NCI-H2227 (cell line): Measurements from ENCODE around the gene WWOX.

ENCODE experiments used
- DNase-seq: peaks from one replicate; lab custom pipeline; 2025; ENCODE audit not compliant: unreplicated experiment; lab: John Stamatoyannopoulos, UW

Gene WWOX

DNA sequence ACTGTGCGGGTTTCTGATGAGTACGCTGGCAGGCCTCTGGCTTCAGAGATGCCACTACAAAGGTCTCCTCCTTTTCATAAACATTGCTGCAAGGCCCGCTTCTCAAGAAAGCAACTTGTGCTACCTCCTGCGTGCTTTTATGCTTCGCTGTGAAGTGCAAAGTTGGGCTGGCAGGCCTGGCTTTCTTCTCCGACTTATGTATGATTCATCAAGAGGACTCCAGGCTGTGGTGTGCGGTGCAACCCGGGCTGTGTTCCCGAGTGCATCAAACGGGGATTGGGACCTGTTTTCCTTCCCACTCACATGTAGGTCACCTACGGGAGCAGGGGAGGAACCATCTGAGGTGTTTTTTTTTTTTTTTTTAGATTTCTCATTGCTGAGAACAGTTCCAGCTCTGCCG lies 534.1 kb downstream of the WWOX start:
- DNase-seq: no peak

DNA sequence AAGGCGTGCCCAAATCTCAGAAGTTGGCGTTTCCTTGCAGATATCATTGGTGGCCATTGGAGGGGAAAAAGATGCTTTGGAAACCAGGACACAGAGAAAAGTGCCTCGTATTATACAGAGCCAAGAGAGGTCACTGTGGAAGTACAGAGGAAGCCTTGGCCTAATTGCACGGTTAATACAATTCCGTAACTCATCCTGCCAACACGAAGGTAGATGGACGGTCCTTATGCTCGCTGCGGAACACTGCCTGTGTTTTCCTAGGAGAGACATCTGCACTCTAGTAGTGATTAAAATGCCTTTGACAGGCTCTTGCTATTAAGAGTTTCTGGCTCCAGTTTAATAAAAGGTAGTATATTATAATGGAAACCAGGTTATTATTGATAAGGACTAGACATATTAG lies 536.4 kb downstream of the WWOX start:
- DNase-seq: peak; percentile 25

DNA sequence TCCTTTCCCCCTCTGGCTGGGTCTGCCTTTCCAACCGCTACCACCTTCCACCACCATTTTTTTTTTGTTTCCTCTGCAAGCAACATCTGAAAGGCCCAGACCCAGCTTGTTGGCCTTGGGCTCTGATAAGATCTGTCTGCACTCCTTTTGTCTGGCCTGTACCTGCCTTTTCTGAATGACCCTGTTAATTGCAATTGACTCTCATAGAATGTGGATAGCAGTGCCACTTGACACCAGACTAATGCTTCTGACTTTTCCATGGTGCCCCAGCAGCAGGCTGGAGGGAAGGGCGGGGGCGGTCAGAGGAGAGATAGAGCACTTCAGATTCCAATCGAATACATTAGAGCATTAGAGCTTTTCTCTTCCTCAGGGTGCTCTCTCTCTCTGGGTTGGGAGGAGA lies 538.9 kb downstream of the WWOX start:
- DNase-seq: peak; percentile 27

DNA sequence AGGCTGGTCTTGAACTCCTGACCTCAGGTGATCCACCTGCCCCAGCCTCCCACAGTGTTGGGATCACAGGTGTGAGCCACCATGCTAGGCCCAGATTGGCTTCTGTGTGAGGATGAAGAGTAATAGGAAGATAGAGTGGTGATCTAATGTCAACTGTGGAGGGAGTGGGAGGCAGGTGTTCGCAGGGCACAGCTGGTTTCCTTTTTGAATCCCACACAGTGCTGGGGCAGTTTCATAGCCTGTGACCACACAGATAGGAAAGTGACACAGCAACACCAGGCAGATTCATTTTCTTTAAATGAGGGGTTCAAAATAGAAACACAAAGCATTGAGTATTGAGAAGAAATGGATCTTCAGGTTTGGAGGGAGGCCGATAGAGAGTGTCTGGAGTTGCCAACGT lies 540.3 kb downstream of the WWOX start:
- DNase-seq: no peak

DNA sequence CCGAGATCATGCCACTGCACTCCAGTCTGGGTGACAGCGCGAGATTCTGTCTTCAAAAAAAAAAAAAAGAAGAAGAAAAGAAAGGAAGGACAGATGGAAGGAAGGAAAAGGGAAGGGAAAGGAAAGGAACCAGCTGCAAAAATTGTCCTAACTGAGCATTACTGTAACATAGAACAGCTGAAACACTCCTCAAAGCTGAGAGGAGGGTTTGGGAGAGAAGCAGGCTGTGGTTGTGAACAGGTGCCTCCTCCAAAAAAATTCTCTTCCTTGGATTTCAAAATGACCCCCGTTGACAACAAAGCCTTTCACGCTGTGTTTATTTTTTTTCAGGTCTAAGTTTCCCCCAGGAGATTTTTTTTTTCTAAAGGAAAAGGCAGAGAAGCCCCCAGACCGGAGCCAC lies 541.4 kb downstream of the WWOX start:
- DNase-seq: no peak

DNA sequence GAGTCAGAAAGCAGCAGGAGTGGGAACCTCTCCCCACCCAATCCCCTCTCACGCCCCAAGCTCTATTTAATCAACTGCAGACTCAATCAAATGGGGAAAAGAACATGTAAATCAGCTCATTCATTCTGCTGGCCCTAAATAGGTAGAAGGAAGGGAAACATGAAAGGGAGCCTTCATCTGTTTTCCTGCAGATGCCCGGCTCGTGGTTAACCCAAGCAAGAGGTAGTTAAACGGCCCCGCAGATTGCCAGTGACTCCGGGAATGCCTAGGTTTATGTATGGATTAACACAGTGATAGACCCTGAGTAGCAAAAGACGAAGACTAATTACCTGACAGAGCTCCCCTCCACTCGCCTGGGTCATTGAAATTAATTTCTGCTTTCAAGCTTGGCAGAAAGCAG lies 542.0 kb downstream of the WWOX start:
- no peak for DNase-seq

GRCh38 chr16:78642621-78643285 lies 543.3 kb downstream of the WWOX start:
- DNase-seq: no peak

DNA sequence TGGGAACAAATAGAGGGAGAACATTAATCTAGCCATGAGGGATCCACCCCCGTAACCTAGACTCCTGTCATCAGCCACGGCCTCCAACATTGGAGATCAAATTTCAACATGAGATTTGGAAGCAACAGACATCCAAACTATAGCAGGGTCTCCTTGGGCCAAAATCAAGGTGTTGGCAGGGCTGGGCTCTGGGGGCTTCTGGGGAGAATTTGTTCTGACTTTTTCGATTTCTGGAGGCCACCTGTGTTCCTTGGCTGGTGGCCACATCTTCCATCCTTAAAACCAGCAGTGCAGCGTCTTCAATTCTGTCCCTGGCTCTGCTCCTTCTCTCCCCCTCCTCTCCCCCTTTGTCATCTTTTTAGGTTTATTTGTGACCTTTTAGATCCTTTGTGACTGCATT lies 546.2 kb downstream of the WWOX start:
- no peak for DNase-seq

GRCh38 chr16:78647019-78647418 lies 547.6 kb downstream of the WWOX start:
- DNase-seq: no peak

DNA sequence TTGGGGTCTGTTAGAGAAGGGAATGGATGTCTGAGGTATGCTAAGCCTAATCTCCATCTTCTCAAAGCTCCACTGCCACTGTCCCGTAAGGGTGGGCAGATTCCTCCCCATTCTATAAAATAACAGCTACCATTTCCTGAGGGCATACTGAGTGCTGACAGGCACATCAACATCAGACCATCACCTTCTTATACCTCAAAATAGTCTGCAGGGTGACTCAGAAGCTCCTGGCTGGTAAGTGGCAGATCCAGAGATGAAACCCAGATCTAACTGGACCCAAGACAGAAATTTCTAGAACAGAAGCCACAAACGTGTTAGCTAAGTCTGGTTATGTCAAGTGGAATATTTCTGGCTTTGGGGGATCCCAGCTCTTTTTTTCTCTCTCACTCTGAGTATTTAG lies 548.0 kb downstream of the WWOX start:
- no peak for DNase-seq

DNA sequence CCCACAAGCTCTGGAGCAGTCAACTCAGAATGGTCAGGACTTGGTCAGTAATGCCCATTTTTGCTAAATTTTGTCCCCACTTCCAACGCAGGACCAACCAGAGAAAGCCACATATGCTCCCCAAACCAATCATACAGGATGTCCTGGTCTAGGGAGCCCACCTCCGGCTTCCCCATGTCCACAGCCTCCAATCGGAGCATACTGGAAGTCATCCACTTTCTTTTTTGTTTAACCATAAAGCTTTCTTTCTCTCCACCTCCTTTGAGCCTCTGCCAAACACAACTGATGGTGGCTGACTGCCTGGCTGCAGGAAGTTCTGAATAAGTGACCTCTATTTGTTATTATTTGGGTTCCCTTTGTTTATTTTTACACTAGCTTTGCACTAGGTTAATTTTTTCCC lies 549.1 kb downstream of the WWOX start:
- no peak for DNase-seq

DNA sequence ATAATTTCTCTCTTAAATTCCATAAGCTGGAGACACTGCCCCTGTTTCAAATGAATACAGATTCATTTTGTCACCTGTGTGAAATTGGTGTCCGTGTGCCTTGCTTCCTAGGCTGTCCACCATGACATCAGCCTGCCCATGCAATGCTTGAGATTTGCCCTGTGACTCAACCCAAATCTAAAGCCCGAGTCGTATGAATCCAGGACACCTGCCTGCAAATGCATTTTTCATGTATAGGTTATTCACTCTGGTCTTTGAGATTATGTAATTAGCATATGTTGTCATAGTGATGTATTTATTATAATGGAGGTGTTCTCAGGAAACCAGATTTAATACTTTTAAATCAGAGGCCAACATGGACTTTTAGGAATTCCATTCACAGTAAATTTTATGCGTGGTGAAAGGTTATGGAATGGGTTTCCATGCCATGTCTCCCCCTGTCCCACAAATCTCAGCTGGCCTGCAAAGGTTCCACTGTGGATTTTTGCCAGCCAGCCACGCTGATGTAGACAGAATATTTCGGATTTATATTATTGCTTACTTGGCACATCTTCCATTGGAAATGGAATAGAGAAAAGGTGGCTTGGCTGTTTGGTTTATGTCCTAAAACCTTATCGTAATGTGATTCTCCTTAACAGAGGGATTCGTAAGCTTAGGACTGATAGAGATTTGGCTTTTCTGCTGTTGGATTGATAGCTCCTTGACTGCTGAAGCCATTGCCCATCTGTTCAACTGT lies 551.1 kb downstream of the WWOX start:
- DNase-seq: no peak

DNA sequence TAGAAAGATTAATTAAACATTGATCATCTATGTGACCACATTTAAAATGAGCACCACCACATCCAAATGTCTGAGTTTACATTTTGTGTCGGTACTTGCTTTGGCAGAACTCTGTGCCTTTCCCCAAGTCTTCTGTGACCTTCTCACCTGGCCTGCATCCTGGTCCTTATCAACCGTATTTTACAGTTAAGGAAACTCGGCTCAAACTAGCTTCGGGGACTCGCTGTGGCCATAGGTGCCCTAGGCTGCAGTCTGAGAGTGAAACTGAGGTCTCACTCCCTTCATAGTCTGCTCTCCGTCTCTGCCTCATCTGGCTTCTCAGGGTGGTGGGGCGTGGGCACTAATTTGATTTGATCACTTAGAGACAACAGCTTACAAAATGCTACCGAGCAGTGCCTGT lies 555.5 kb downstream of the WWOX start:
- no peak for DNase-seq

GRCh38 chr16:78655331-78656113 lies 556.1 kb downstream of the WWOX start:
- no peak for DNase-seq

GRCh38 chr16:78656887-78657286 lies 557.4 kb downstream of the WWOX start:
- DNase-seq: no peak

- peak; percentile 22 for DNase-seq
These were observed 559.8 kb downstream of the WWOX start for GRCh38 chr16:78659216-78659615.

- DNase-seq: no peak
These were observed 560.3 kb downstream of the WWOX start for GRCh38 chr16:78659668-78660217.

GRCh38 chr16:78660795-78661194 lies 561.3 kb downstream of the WWOX start:
- no peak for DNase-seq

DNA sequence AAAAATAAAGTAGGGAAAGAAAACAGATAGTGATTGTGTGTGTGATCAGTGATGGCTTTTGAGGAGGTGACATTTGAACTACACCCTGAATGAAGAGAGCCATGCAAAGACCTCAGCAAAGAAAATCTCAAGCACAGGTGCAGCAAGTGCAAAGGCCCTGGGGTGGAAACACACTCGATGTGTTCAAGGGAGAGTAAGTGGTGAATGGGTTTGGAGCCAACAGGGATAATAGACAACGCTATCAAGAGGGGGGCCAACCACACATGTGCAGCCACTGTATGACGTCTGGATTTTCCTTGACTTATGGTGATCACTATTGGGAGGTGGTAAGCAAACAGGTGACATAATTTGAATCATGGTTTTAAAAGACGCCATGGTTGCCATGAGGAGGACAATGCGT lies 564.2 kb downstream of the WWOX start:
- no peak for DNase-seq

- no peak for DNase-seq
These were observed 565.6 kb downstream of the WWOX start for GRCh38 chr16:78664811-78665772.

GRCh38 chr16:78666318-78666717 lies 566.9 kb downstream of the WWOX start:
- DNase-seq: no peak
